Kidney (tissue), 14 donors: ENCODE data around the gene TRIM32. TPM values are rescaled to one million over a fixed set of nuclear protein-coding genes. Genes with fewer than 3 reads are reported as not detected.

ENCODE experiments used
- DNase-seq, 5 donors: peaks; one replicate each; pipeline ENCODE4 v3.0.0-alpha.2; 2013 to 2020
- FAIRE-seq: peaks from 2 replicates; lab custom pipeline; 2012; peaks lifted over from hg19 to GRCh38; lab: Jason Lieb, UNC
- H3K27ac ChIP-seq, 2 donors: one replicate each; pipeline ENCODE4 v1.7.0; 2013; ENCODE audit warnings: low read depth in 2 of 2, low read length in 2 of 2, inconsistent platforms in 1 of 2
- H3K27me3 ChIP-seq: one replicate; pipeline ENCODE4 v1.7.1; 2013; ENCODE audit warnings: low read length, inconsistent platforms; ENCODE audit not compliant: control insufficient read depth, insufficient read depth
- H3K36me3 ChIP-seq, 3 donors: one replicate each; pipeline versions ENCODE4 v1.7.0 to v1.7.1; 2013; ENCODE audit warnings: low read length in 3 of 3, control low read depth in 1 of 3, inconsistent platforms in 1 of 3; ENCODE audit not compliant: insufficient read depth in 3 of 3, control insufficient read depth in 2 of 3
- H3K4me1 ChIP-seq, 3 donors: one replicate each; pipeline versions ENCODE4 v1.7.0 to v1.7.1; 2013; ENCODE audit warnings: low read length in 3 of 3, inconsistent platforms in 1 of 3, low read depth in 1 of 3; ENCODE audit not compliant: control insufficient read depth in 2 of 3, insufficient read depth in 2 of 3
- H3K4me3 ChIP-seq, 3 donors: one replicate each; pipeline versions ENCODE4 v1.7.0 to v1.8.1; 2013; ENCODE audit warnings: low read length in 3 of 3, control low read depth in 1 of 3, inconsistent platforms in 1 of 3
- H3K9ac ChIP-seq, 3 donors: one replicate each; pipeline versions ENCODE4 v1.7.0 to v1.7.1; 2013; ENCODE audit warnings: low read length in 3 of 3, control low read depth in 1 of 3, inconsistent platforms in 1 of 3
- H3K9me3 ChIP-seq, 3 donors: one replicate each; pipeline versions ENCODE4 v1.7.0 to v1.7.1; 2013; ENCODE audit warnings: low read length in 3 of 3, control low read depth in 1 of 3, inconsistent platforms in 1 of 3; ENCODE audit not compliant: control insufficient read depth in 2 of 3, insufficient read depth in 1 of 3
- intact Hi-C: fragments of 100-400 bp; cut with DNase I; formaldehyde crosslinking; loops from one replicate; pipeline ENCODE4 v1.11.1; 2022
- polyA plus RNA-seq: library from polyadenylated mRNA; stranded (reverse); fragments of 350-450 nt; fragmentation: Illumina TruSeq; extraction: RNeasy Lipid Tissue Mini Kit (QIAGEN cat#74804); gene quantifications from one replicate; pipeline ENCODE4 v1.2.3, GENCODE V29; 2014; ENCODE audit warnings: low read depth, low replicate concordance; ENCODE audit not compliant: insufficient read depth
- total RNA-seq: library from RNA; stranded (reverse); fragmentation: NEBNext Ultra II Directional; extraction: Animal tissue kit (Norgen Biotek cat#: 25700); gene quantifications from one replicate; pipeline ENCODE4 v1.2.1, GENCODE V29; 2021
- TF ChIP-seq, protein P1 (sequence below): IDR thresholded peaks from 3 replicates; pipeline ENCODE4 v1.5.1; 2012; ENCODE audit warnings: mild to moderate bottlenecking, moderate library complexity, borderline replicate concordance; ENCODE audit not compliant: insufficient read depth; ENCODE audit errors: extremely low read depth
- donor health status: control.
- donor health status: control.
- donor health status: control.
- donor health status: control.
- donor health status: control.
- donor health status: DM: yes; HTN: yes; CAD: no.
- donor health status: Normal renal cell carcinoma (clear cell type).

The TRIM32 gene
- total and polyA plus RNA-seq, 2 donors from 2014 or later, result 5.2 to 22.6 TPM

DNA sequence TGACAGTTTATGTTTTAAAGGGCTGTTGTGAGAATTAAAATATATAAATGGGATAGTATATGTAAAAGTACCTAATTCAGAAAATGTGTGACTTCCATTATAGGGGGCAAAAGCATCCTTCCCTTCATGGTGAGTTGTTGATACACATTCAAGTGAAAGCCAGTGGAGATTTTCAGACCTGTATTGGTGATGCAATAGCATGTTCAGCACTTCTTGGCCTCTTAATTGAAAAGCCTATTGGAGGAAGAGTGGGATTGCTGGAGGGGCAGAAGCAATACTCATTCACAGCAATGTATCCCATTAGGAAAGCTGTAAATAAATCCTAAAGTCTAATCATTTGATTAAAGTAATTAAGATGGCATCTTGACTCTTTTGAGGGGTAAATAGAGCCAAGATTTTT is 17.4 kb downstream of the TRIM32 start:
- Histone ChIP-seq H3K27ac (no peak overlapping the region), H3K36me3 (peaks cover 3 to 12% (median 6%) of the 10 kb centered on the region in 3 donors), H3K9ac (no peak overlapping the region), H3K9me3 (no peaks in the 10 kb centered on the region), H3K4me1 (no peaks in the 10 kb centered on the region), H3K27me3 (no peaks in the 10 kb centered on the region), H3K4me3 (no peak overlapping the region)
- TF ChIP-seq, protein P1, sequence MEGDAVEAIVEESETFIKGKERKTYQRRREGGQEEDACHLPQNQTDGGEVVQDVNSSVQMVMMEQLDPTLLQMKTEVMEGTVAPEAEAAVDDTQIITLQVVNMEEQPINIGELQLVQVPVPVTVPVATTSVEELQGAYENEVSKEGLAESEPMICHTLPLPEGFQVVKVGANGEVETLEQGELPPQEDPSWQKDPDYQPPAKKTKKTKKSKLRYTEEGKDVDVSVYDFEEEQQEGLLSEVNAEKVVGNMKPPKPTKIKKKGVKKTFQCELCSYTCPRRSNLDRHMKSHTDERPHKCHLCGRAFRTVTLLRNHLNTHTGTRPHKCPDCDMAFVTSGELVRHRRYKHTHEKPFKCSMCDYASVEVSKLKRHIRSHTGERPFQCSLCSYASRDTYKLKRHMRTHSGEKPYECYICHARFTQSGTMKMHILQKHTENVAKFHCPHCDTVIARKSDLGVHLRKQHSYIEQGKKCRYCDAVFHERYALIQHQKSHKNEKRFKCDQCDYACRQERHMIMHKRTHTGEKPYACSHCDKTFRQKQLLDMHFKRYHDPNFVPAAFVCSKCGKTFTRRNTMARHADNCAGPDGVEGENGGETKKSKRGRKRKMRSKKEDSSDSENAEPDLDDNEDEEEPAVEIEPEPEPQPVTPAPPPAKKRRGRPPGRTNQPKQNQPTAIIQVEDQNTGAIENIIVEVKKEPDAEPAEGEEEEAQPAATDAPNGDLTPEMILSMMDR, result no peak
- FAIRE-seq, result no peak
- no peak for DNase-seq
- intact Hi-C loops, result no loop called here

DNA sequence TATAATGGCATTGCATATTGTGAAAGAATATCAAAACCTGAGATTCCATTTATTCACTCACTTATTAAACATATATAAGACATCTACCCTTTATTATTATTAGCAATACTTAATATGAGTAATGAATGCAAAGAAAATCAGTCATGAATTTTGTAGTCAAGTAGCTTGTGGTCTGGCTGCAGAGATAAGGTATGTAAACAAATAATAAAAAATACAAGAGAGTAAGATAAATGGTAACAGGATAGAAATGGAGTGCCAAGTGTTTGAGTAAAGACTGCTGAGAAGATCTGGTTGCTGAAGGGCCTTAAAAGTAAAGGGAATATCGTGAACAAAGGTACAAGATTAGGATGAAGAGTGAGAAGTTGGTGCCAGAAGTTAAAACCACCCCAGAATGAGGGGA is 18.4 kb downstream of the TRIM32 start:
- FAIRE-seq, result no peak
- peaks cover 0 to 1% (median 0%) of the 10 kb centered on the region in 3 donors for H3K36me3 ChIP-seq
- no peak overlapping the region for H3K27ac ChIP-seq

GRCh38 chr9:116706310-116707290 is 19.5 kb downstream of the TRIM32 start:
- no peak for FAIRE-seq
- H3K9ac ChIP-seq, result no peak overlapping the region
- no peaks in the 10 kb centered on the region for H3K27me3 ChIP-seq
- H3K9me3 ChIP-seq, result no peaks in the 10 kb centered on the region
- TF ChIP-seq, protein P1, result no peak
- no peak overlapping the region for H3K4me3 ChIP-seq
- no peak for DNase-seq
- H3K27ac ChIP-seq, result no peak overlapping the region
- H3K36me3 ChIP-seq, result no peaks in the 10 kb centered on the region
- H3K4me1 ChIP-seq, result no peaks in the 10 kb centered on the region
- intact Hi-C loops, result no loop called here

More for the DNA sequence above, 18.4 kb downstream of the TRIM32 start:
- no peak overlapping the region for H3K4me3 ChIP-seq
- intact Hi-C loops, result no loop called here
- no peak overlapping the region for H3K9ac ChIP-seq
- no peaks in the 10 kb centered on the region for H3K27me3 ChIP-seq
- no peaks in the 10 kb centered on the region for H3K9me3 ChIP-seq
- TF ChIP-seq, protein P1, result no peak
- H3K4me1 ChIP-seq, result no peaks in the 10 kb centered on the region
- DNase-seq, result no peak
